DND-41 (cell line): Measurements from ENCODE around the gene P4HA1.
A peak's percentile ranks its signal among the peaks of the same experiment; 100 is the strongest.

Source experiments
- ATAC-seq: fragments of 200-7000 bp; cut with Tn5 transposase; 3 replicates; pipeline ENCODE4 v1.9.1; 2021; ENCODE audit warnings: low read depth; ENCODE audit not compliant: insufficient read depth
- DNase-seq: peaks from one replicate; pipeline ENCODE4 v3.0.0-alpha.2; 2020
- H2AFZ ChIP-seq: 2 replicates; pipeline ENCODE4 v1.6.0; 2012; ENCODE audit warnings: low read depth, low read length
- H3K27ac ChIP-seq: 2 replicates; pipeline ENCODE4 v1.5.1; 2012; ENCODE audit warnings: low read length, inconsistent platforms
- H3K27me3 ChIP-seq: fragments of 200-600 bp; sonication (generic); 2 replicates; pipeline ENCODE4 v1.6.0; 2012; ENCODE audit warnings: low read length, mild to moderate bottlenecking, inconsistent platforms; ENCODE audit not compliant: insufficient read depth, poor library complexity
- H3K36me3 ChIP-seq: 2 replicates; pipeline ENCODE4 v1.5.1; 2012; ENCODE audit warnings: low read length, inconsistent platforms; ENCODE audit not compliant: insufficient read depth
- H3K4me1 ChIP-seq: 2 replicates; pipeline ENCODE4 v1.5.1; 2012; ENCODE audit warnings: mild to moderate bottlenecking, low read length; ENCODE audit not compliant: insufficient read depth
- H3K4me2 ChIP-seq: 2 replicates; pipeline ENCODE4 v1.6.0; 2012; ENCODE audit warnings: mild to moderate bottlenecking, moderate library complexity, low read length, inconsistent platforms; ENCODE audit not compliant: insufficient read depth
- H3K4me3 ChIP-seq, 2 experiments: fragments of 200-600 bp in 1 of 2; shearing (Covaris generic) in 1 of 2; 2 replicates each; pipeline ENCODE4 v1.5.1; 2012 to 2016; ENCODE audit warnings: inconsistent platforms in 2 of 2, low read length in 2 of 2, mild to moderate bottlenecking in 2 of 2, low read depth in 1 of 2, moderate library complexity in 1 of 2
- H3K79me2 ChIP-seq: 2 replicates; pipeline ENCODE4 v1.6.0; 2012; ENCODE audit warnings: low read length, inconsistent platforms; ENCODE audit not compliant: insufficient read depth
- H3K9ac ChIP-seq: 2 replicates; pipeline ENCODE4 v1.6.0; 2012; ENCODE audit warnings: low read depth, mild to moderate bottlenecking, inconsistent platforms, low read length, moderate library complexity
- H3K9me3 ChIP-seq: 2 replicates; pipeline ENCODE4 v1.5.1; 2012; ENCODE audit warnings: low read length, moderate library complexity, mild to moderate bottlenecking, inconsistent platforms; ENCODE audit not compliant: insufficient read depth, severe bottlenecking
- H4K20me1 ChIP-seq: 2 replicates; pipeline ENCODE4 v1.6.0; 2012; ENCODE audit warnings: low read length; ENCODE audit not compliant: insufficient read depth
- CTCF ChIP-seq: IDR thresholded peaks from 2 replicates; pipeline ENCODE4 v1.5.1; 2012; ENCODE audit warnings: borderline replicate concordance, low read length, moderate library complexity, mild to moderate bottlenecking; ENCODE audit not compliant: poor library complexity, severe bottlenecking; ENCODE audit errors: extremely low read depth
- EZH2 ChIP-seq: IDR thresholded peaks from 3 replicates; pipeline ENCODE4 v1.6.1; 2012; ENCODE audit warnings: borderline replicate concordance, low read depth, mild to moderate bottlenecking, moderate library complexity, low read length, inconsistent platforms; ENCODE audit not compliant: severe bottlenecking

Gene P4HA1

GRCh38 chr10:73073627-73074026, 23.0 kb downstream of the P4HA1 start:
- TF ChIP-seq EZH2 (no peak), CTCF (no peak)
- H3K4me2 ChIP-seq: no peak overlapping the region
- H3K27ac ChIP-seq: no peak overlapping the region
- H3K79me2 ChIP-seq: peaks cover 42% of the 10 kb centered on the region
- H3K9ac ChIP-seq: no peak overlapping the region
- DNase-seq (no peak), ATAC-seq (no peak)
- no peak overlapping the region for H3K4me3 ChIP-seq
- H2AFZ ChIP-seq: no peak overlapping the region
- peaks cover 57% of the 10 kb centered on the region for H3K36me3 ChIP-seq
- H4K20me1 ChIP-seq: peaks cover 6% of the 10 kb centered on the region
- no peaks in the 10 kb centered on the region for H3K27me3 ChIP-seq
- H3K4me1 ChIP-seq: no peaks in the 10 kb centered on the region
- H3K9me3 ChIP-seq: no peaks in the 10 kb centered on the region

DNA sequence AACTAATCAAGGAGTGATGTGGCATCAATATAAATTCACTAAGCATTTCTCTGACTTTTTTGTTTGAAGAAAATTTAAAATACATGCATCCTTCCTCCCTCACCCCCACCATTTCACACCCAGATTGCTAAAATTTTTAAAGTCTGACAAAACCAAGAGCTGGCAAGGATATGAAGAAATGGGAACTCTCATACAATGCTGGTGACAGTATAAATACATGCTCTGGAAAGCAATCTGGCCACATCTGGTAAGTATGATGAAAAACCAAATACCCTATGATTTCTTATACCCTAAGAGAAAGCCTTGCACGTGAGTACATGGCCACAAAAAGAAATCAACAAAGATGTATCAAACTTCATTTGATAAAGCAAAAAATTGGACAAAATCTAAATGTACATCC, 31.2 kb downstream of the P4HA1 start:
- Histone ChIP-seq H3K79me2 (no peaks in the 10 kb centered on the region), H2AFZ (no peak overlapping the region), H3K36me3 (peaks cover 68% of the 10 kb centered on the region), H3K9me3 (no peaks in the 10 kb centered on the region), H3K4me3 (no peak overlapping the region), H3K27ac (no peak overlapping the region), H3K27me3 (no peaks in the 10 kb centered on the region), H3K4me2 (no peak overlapping the region), H3K4me1 (no peaks in the 10 kb centered on the region), H4K20me1 (no peaks in the 10 kb centered on the region), H3K9ac (no peak overlapping the region)
- DNase-seq (no peak), ATAC-seq (no peak)
- TF ChIP-seq CTCF (no peak), EZH2 (no peak)

GRCh38 chr10:73061743-73062142, 34.9 kb downstream of the P4HA1 start:
- Histone ChIP-seq H3K9me3 (no peaks in the 10 kb centered on the region), H3K4me2 (no peak overlapping the region), H3K4me3 (no peak overlapping the region), H3K4me1 (no peaks in the 10 kb centered on the region), H3K9ac (no peak overlapping the region), H2AFZ (no peak overlapping the region), H3K79me2 (no peaks in the 10 kb centered on the region; the same call in 1 of the 2 replicates), H3K27ac (no peak overlapping the region), H3K27me3 (no peaks in the 10 kb centered on the region), H3K36me3 (peaks cover 55% of the 10 kb centered on the region), H4K20me1 (no peaks in the 10 kb centered on the region)
- no peak for ATAC-seq
- TF ChIP-seq CTCF (no peak), EZH2 (no peak)
- DNase-seq: no peak

GRCh38 chr10:73060738-73061635, 35.7 kb downstream of the P4HA1 start:
- H3K4me3 ChIP-seq: no peak overlapping the region

More at GRCh38 chr10:73060738-73061635, 35.7 kb downstream of the P4HA1 start:
- ATAC-seq (peak; percentile 78), DNase-seq (no peak)
- Histone ChIP-seq H3K79me2 (no peaks in the 10 kb centered on the region; the same call in 1 of the 2 replicates), H3K27ac (no peak overlapping the region), H3K4me1 (no peaks in the 10 kb centered on the region), H4K20me1 (no peaks in the 10 kb centered on the region), H3K36me3 (peaks cover 51% of the 10 kb centered on the region), H3K4me2 (no peak overlapping the region), H2AFZ (no peak overlapping the region), H3K9me3 (no peaks in the 10 kb centered on the region), H3K27me3 (no peaks in the 10 kb centered on the region), H3K9ac (no peak overlapping the region)
- TF ChIP-seq EZH2 (no peak), CTCF (peak; percentile 54)
